H9 (cell line): ENCODE measurements around the gene PPP2CA. TPM values are rescaled to one million over a fixed set of nuclear protein-coding genes. Genes with fewer than 3 reads are reported as not detected.

Experiments
- DNase-seq: peaks from one replicate; pipeline ENCODE4 v3.0.0-alpha.2; 2017
- H2AFZ ChIP-seq: one replicate; pipeline ENCODE4 v1.6.1; 2013; ENCODE audit warnings: mild to moderate bottlenecking, low read length, control low read depth, moderate library complexity
- H2AK5ac ChIP-seq: 2 replicates; pipeline ENCODE4 v1.6.1; 2013; ENCODE audit warnings: low read length, control low read depth, mixed read lengths; ENCODE audit not compliant: insufficient read length
- H2BK120ac ChIP-seq: one replicate; pipeline ENCODE4 v1.6.1; 2013; ENCODE audit warnings: low read depth, mild to moderate bottlenecking, low read length, control low read depth, inconsistent platforms; ENCODE audit not compliant: poor library complexity, severe bottlenecking
- H2BK12ac ChIP-seq: 2 replicates; pipeline ENCODE4 v1.6.1; 2013; ENCODE audit warnings: low read length, control low read depth, mixed read lengths, low read depth; ENCODE audit not compliant: insufficient read length
- H2BK15ac ChIP-seq: 2 replicates; pipeline ENCODE4 v1.6.1; 2013; ENCODE audit warnings: low read depth, low read length, control low read depth
- H2BK20ac ChIP-seq: one replicate; pipeline ENCODE4 v1.6.1; 2013; ENCODE audit warnings: low read depth, mild to moderate bottlenecking, low read length, control low read depth, inconsistent platforms; ENCODE audit not compliant: poor library complexity, severe bottlenecking
- H2BK5ac ChIP-seq: 2 replicates; pipeline ENCODE4 v1.6.1; 2013; ENCODE audit warnings: low read length, control low read depth, mixed read lengths; ENCODE audit not compliant: insufficient read length
- H3K14ac ChIP-seq: 2 replicates; pipeline ENCODE4 v1.6.1; 2013; ENCODE audit warnings: low read length, control low read depth; ENCODE audit not compliant: insufficient read depth
- H3K18ac ChIP-seq: 2 replicates; pipeline ENCODE4 v1.6.1; 2013; ENCODE audit warnings: low read depth, mild to moderate bottlenecking, mixed read lengths, low read length, control low read depth; ENCODE audit not compliant: insufficient read length
- H3K23ac ChIP-seq: 2 replicates; pipeline ENCODE4 v1.6.1; 2013; ENCODE audit warnings: low read length, control low read depth, mixed read lengths, low read depth; ENCODE audit not compliant: insufficient read length
- H3K23me2 ChIP-seq: 2 replicates; pipeline ENCODE4 v1.6.1; 2013; ENCODE audit warnings: low read depth, mild to moderate bottlenecking, mixed read lengths, low read length, control low read depth; ENCODE audit not compliant: insufficient read length, poor library complexity, severe bottlenecking
- H3K27ac ChIP-seq: 2 replicates; pipeline ENCODE4 v1.5.1; 2013; ENCODE audit warnings: low read length, control low read depth, mixed read lengths, low read depth; ENCODE audit not compliant: insufficient read length
- H3K27me3 ChIP-seq: 2 replicates; pipeline ENCODE4 v1.6.1; 2013; ENCODE audit warnings: low read length, control low read depth, inconsistent platforms; ENCODE audit not compliant: insufficient read depth
- H3K4ac ChIP-seq: 2 replicates; pipeline ENCODE4 v1.6.1; 2013; ENCODE audit warnings: low read depth, mild to moderate bottlenecking, control low read depth, inconsistent platforms, low read length, moderate library complexity
- H3K4me1 ChIP-seq: 2 replicates; pipeline ENCODE4 v1.6.1; 2013; ENCODE audit warnings: low read length, control low read depth, inconsistent platforms; ENCODE audit not compliant: insufficient read depth
- H3K4me2 ChIP-seq: 2 replicates; pipeline ENCODE4 v1.6.1; 2013; ENCODE audit warnings: low read length, control low read depth, mixed read lengths; ENCODE audit not compliant: insufficient read length, insufficient read depth
- H3K56ac ChIP-seq: 2 replicates; pipeline ENCODE4 v1.6.1; 2013; ENCODE audit warnings: low read depth, mild to moderate bottlenecking, mixed read lengths, low read length, control low read depth; ENCODE audit not compliant: insufficient read length
- H3K79me1 ChIP-seq: 2 replicates; pipeline ENCODE4 v1.6.1; 2013; ENCODE audit warnings: low read depth, mild to moderate bottlenecking, moderate library complexity, low read length, control low read depth, inconsistent platforms; ENCODE audit not compliant: insufficient read depth, poor library complexity, severe bottlenecking
- H3K79me2 ChIP-seq: 2 replicates; pipeline ENCODE4 v1.6.1; 2013; ENCODE audit warnings: low read length, control low read depth, inconsistent platforms; ENCODE audit not compliant: insufficient read depth
- H3K9ac ChIP-seq: 2 replicates; pipeline ENCODE4 v1.6.1; 2013; ENCODE audit warnings: low read length, control low read depth, mixed read lengths; ENCODE audit not compliant: insufficient read length; ENCODE audit errors: extremely low read depth
- H3K9me3 ChIP-seq: one replicate; pipeline ENCODE4 v1.6.1; 2013; ENCODE audit warnings: low read depth, low read length, inconsistent platforms; ENCODE audit not compliant: control insufficient read depth
- H3T11ph ChIP-seq: one replicate; pipeline ENCODE4 v1.6.1; 2013; ENCODE audit warnings: mild to moderate bottlenecking, low read length, control low read depth, inconsistent platforms
- H4K20me1 ChIP-seq: one replicate; pipeline ENCODE4 v1.6.1; 2013; ENCODE audit not compliant: control insufficient read depth, insufficient read length, insufficient read depth
- H4K5ac ChIP-seq: 2 replicates; pipeline ENCODE4 v1.6.1; 2013; ENCODE audit warnings: low read depth, mild to moderate bottlenecking, mixed read lengths, low read length, control low read depth; ENCODE audit not compliant: insufficient read length
- H4K8ac ChIP-seq: replicated peaks from 2 replicates; pipeline ENCODE4 v1.6.1; 2013; ENCODE audit warnings: low read length, control low read depth, mixed read lengths, low read depth; ENCODE audit not compliant: insufficient read length
- H4K91ac ChIP-seq: 2 replicates; pipeline ENCODE4 v1.6.1; 2013; ENCODE audit warnings: low read depth, mild to moderate bottlenecking, moderate library complexity, mixed read lengths, low read length, control low read depth; ENCODE audit not compliant: insufficient read length
- H3K27ac Mint-ChIP-seq, 3 experiments: 2 replicates in 2 of 3; 3 replicates in 1 of 3; pipeline ENCODE4 v1.8.0; 2020 to 2021; ENCODE audit warnings: mixed read lengths in 3 of 3, mild to moderate bottlenecking in 1 of 3, moderate library complexity in 1 of 3
- H3K27me3 Mint-ChIP-seq: 2 replicates; pipeline ENCODE4 v1.8.0; 2021; ENCODE audit warnings: low read depth, mild to moderate bottlenecking, moderate library complexity, mixed read lengths
- H3K36me3 Mint-ChIP-seq, 3 experiments: 2 replicates in 2 of 3; 3 replicates in 1 of 3; pipeline ENCODE4 v1.8.0; 2020 to 2021; ENCODE audit warnings: low read depth in 3 of 3, mixed read lengths in 3 of 3; ENCODE audit not compliant: insufficient read depth in 1 of 3
- H3K4me1 Mint-ChIP-seq, 2 experiments: 2 replicates each; pipeline ENCODE4 v1.8.0; 2020; ENCODE audit warnings: mixed read lengths in 2 of 2
- H3K4me3 Mint-ChIP-seq, 2 experiments: 2 replicates in 1 of 2; 3 replicates in 1 of 2; pipeline ENCODE4 v1.8.0; 2020 to 2021; ENCODE audit warnings: mild to moderate bottlenecking in 2 of 2, mixed read lengths in 2 of 2, moderate library complexity in 1 of 2
- H3K9me3 Mint-ChIP-seq, 2 experiments: 2 replicates in 1 of 2; 3 replicates in 1 of 2; pipeline ENCODE4 v1.8.0; 2020; ENCODE audit warnings: mild to moderate bottlenecking in 2 of 2, mixed read lengths in 2 of 2, moderate library complexity in 1 of 2
- WGBS: extraction: QIAGEN DNeasy Blood & Tissue Kit; methylation state at CpG from one replicate; pipeline ENCODE4 v1.1.7; 2013; ENCODE audit warnings: missing lambda C conversion rate, low lambda C conversion rate, mixed read lengths; ENCODE audit not compliant: insufficient read length; ENCODE audit errors: extremely low coverage; 5-methylcytosine and 5-hydroxymethylcytosine counted together
- total RNA-seq: library from RNA; stranded (reverse); gene quantifications from 2 replicates; pipeline ENCODE4 v1.2.1, GENCODE V29; 2021
- TF ChIP-seq, protein P1 (sequence below): fragments of 200-600 bp; sonication (generic); conservative IDR thresholded peaks from 3 replicates; pipeline ENCODE4 v1.8.0; 2021; ENCODE audit warnings: antibody characterized with exemption, mild to moderate bottlenecking

PPP2CA gene
- total RNA-seq, 1 experiment from 2014 or later = 244 TPM

DNA sequence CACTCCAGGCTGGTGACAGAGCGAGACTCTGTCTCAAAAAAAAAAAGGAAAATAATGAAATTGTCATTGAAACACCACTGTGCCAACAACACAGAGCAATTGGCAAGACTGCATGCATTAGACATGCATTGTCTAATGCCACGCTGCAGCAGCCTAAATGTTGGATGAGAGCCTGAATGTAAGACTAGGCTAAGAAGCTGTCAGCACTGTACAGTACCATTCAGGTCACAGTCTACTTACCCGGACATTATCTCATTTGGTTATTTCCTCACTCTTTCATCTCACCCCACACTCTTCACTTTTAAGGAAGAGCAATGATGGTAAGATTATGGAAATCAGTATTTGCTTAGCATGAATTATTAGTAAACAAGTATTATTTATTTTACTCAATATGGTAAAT, 31.3 kb upstream of the PPP2CA start:
- Histone ChIP-seq H3K9ac (no peak overlapping the region), H2BK20ac (no peak overlapping the region), H2BK15ac (no peak overlapping the region), H3K18ac (no peak overlapping the region), H3K27ac (no peak overlapping the region), H2AK5ac (no peak overlapping the region), H3K4ac (no peak overlapping the region), H3K56ac (no peak overlapping the region), H2BK5ac (no peak overlapping the region), H3K27me3 (no peaks in the 10 kb centered on the region), H2BK120ac (no peak overlapping the region), H3K23ac (no peak overlapping the region), H3T11ph (no peak overlapping the region), H3K79me2 (no peaks in the 10 kb centered on the region), H4K20me1 (no peaks in the 10 kb centered on the region), H3K23me2 (no peaks in the 10 kb centered on the region), H2BK12ac (no peak overlapping the region), H4K91ac (no peak overlapping the region), H3K9me3 (no peaks in the 10 kb centered on the region), H2AFZ (no peak overlapping the region), H4K5ac (no peak overlapping the region), H3K79me1 (no peaks in the 10 kb centered on the region), H3K4me2 (no peak overlapping the region), H4K8ac (no peak overlapping the region), H3K4me1 (no peaks in the 10 kb centered on the region), H3K14ac (no peak overlapping the region)
- no peaks in the 10 kb centered on the region for H3K4me1 Mint-ChIP-seq
- H3K27ac Mint-ChIP-seq = no peak overlapping the region
- TF ChIP-seq, protein P1, sequence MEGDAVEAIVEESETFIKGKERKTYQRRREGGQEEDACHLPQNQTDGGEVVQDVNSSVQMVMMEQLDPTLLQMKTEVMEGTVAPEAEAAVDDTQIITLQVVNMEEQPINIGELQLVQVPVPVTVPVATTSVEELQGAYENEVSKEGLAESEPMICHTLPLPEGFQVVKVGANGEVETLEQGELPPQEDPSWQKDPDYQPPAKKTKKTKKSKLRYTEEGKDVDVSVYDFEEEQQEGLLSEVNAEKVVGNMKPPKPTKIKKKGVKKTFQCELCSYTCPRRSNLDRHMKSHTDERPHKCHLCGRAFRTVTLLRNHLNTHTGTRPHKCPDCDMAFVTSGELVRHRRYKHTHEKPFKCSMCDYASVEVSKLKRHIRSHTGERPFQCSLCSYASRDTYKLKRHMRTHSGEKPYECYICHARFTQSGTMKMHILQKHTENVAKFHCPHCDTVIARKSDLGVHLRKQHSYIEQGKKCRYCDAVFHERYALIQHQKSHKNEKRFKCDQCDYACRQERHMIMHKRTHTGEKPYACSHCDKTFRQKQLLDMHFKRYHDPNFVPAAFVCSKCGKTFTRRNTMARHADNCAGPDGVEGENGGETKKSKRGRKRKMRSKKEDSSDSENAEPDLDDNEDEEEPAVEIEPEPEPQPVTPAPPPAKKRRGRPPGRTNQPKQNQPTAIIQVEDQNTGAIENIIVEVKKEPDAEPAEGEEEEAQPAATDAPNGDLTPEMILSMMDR = no peak
- no CpG with 5 or more reads among the region's 3 CpGs for WGBS
- DNase-seq = no peak
- H3K9me3 Mint-ChIP-seq = peaks cover 12% of the 10 kb centered on the region in 2 experiments
- H3K4me3 Mint-ChIP-seq = no peak overlapping the region
- no peaks in the 10 kb centered on the region; the same call in 1 of the 2 replicates for H3K27me3 Mint-ChIP-seq
- H3K36me3 Mint-ChIP-seq = peaks cover 5 to 8% (median 5%) of the 10 kb centered on the region in 3 experiments
